ENCODE data around the gene FAM72B.
"Not testable (repeated sequence)": the region's sequence is repeated elsewhere in the genome, so short reads cannot be mapped to it uniquely, and the experiment has no call there.

Gene FAM72B

GRCh38 chr1:121184290-121185127 is at the start of gene FAM72B, which contains the start of gene SRGAP2C:
Gene FAM72B, minus strand, starts transcription at chr1:121184340. Its CDS starts 851 bp downstream, at chr1:121183489.
Gene SRGAP2C, plus strand, starts transcription at chr1:121184975. Its CDS starts 2,472 bp downstream, at chr1:121187447.
- peak; percentile 98 for DNase-seq (ENCODE audit: low spot score)

- DNase-seq (ENCODE audit: low spot score): not testable (repeated sequence)
Observed at GRCh38 chr1:121232445-121233125, 48.4 kb upstream of the FAM72B start.

GRCh38 chr1:121230636-121231035 is 46.5 kb upstream of the FAM72B start:
- DNase-seq (ENCODE audit: low spot score): not testable (repeated sequence)

- DNase-seq (ENCODE audit: low spot score): not testable (repeated sequence)
Observed at GRCh38 chr1:121227544-121228330, 43.6 kb upstream of the FAM72B start.

GRCh38 chr1:121226925-121227324 is 42.8 kb upstream of the FAM72B start:
- not testable (repeated sequence) for DNase-seq (ENCODE audit: low spot score)

- DNase-seq (ENCODE audit: low spot score): not testable (repeated sequence)
Observed at GRCh38 chr1:121226295-121226904, 42.3 kb upstream of the FAM72B start.

GRCh38 chr1:121224714-121225113 is 40.6 kb upstream of the FAM72B start:
- DNase-seq (ENCODE audit: low spot score): not testable (repeated sequence)

- not testable (repeated sequence) for DNase-seq (ENCODE audit: low spot score)
Observed at GRCh38 chr1:121221770-121222169, 37.6 kb upstream of the FAM72B start.

- DNase-seq (ENCODE audit: low spot score): not testable (repeated sequence)
Observed at GRCh38 chr1:121216676-121217075, 32.5 kb upstream of the FAM72B start.

- DNase-seq (ENCODE audit: low spot score): not testable (repeated sequence)
Observed at GRCh38 chr1:121215699-121216417, 31.7 kb upstream of the FAM72B start.

- not testable (repeated sequence) for DNase-seq (ENCODE audit: low spot score)
Observed at GRCh38 chr1:121214544-121215156, 30.5 kb upstream of the FAM72B start.

GRCh38 chr1:121213491-121213890 is 29.4 kb upstream of the FAM72B start:
- DNase-seq (ENCODE audit: low spot score): peak; percentile 69

GRCh38 chr1:121210778-121211177 is 26.6 kb upstream of the FAM72B start:
- DNase-seq (ENCODE audit: low spot score): not testable (repeated sequence)

GRCh38 chr1:121208375-121208774 is 24.2 kb upstream of the FAM72B start:
- DNase-seq (ENCODE audit: low spot score): not testable (repeated sequence)

GRCh38 chr1:121207328-121207727 is 23.2 kb upstream of the FAM72B start:
- DNase-seq (ENCODE audit: low spot score): not testable (repeated sequence)

- DNase-seq (ENCODE audit: low spot score): not testable (repeated sequence)
Observed at GRCh38 chr1:121205786-121206711, 21.9 kb upstream of the FAM72B start.

GRCh38 chr1:121202986-121203385 is 18.8 kb upstream of the FAM72B start:
- not testable (repeated sequence) for DNase-seq (ENCODE audit: low spot score)

- not testable (repeated sequence) for DNase-seq (ENCODE audit: low spot score)
Observed at GRCh38 chr1:121200985-121201981, 17.1 kb upstream of the FAM72B start.

All from hematopoietic multipotent progenitor cell treated with erythropoietin and hydrocortisone succinate and interleukin-3 and kit ligand, for 17 days (in vitro differentiated cells).